ENCODE data around the gene PCDH9. TPM values are rescaled to one million over a fixed set of nuclear protein-coding genes. Genes with fewer than 3 reads are reported as not detected.

The PCDH9 gene
- total and polyA plus RNA-seq, 3 donors from 2014 or later = 2.3 to 4.6 (median 3.5) TPM

DNA sequence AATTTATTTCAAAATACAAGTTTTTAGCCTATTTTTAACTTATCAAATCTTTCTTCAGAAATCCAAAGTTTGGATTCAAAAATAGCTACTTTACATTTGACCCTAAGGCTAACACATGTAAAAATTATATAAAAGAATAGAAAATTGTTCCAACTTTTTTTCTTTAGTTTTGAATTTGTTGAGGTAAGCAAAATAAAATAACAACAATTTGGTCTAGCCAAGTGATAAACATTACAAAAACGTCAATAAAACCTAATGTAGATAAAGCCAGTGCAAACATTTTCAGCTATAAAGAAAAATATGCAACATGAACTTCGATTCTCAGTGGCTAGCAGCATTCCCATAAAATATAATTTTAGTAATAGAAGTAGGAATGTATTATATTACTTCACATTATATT, 400.3 kb downstream of the PCDH9 start:
- intact Hi-C loops (cut with DNase I; ENCODE audit: low total_unique reads) = no loop called here
- 61 to 72% methylated on average over 2 of the region's 2 CpGs for WGBS, 2 donors
- no peak for DNase-seq
- Histone ChIP-seq H3K36me3 (ENCODE audit: low read depth, missing control alignments) (no peaks in the 10 kb centered on the region), H3K27me3 (no peaks in the 10 kb centered on the region), H3K27ac (no peak overlapping the region), H3K9me3 (no peaks in the 10 kb centered on the region), H3K4me3 (no peak overlapping the region), H3K4me1 (no peaks in the 10 kb centered on the region)
- TF ChIP-seq, protein P1, sequence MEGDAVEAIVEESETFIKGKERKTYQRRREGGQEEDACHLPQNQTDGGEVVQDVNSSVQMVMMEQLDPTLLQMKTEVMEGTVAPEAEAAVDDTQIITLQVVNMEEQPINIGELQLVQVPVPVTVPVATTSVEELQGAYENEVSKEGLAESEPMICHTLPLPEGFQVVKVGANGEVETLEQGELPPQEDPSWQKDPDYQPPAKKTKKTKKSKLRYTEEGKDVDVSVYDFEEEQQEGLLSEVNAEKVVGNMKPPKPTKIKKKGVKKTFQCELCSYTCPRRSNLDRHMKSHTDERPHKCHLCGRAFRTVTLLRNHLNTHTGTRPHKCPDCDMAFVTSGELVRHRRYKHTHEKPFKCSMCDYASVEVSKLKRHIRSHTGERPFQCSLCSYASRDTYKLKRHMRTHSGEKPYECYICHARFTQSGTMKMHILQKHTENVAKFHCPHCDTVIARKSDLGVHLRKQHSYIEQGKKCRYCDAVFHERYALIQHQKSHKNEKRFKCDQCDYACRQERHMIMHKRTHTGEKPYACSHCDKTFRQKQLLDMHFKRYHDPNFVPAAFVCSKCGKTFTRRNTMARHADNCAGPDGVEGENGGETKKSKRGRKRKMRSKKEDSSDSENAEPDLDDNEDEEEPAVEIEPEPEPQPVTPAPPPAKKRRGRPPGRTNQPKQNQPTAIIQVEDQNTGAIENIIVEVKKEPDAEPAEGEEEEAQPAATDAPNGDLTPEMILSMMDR (IDR thresholded peaks at IDR 0.05) = no peak
- no peak for TF ChIP-seq POLR2A (IDR thresholded peaks at IDR 0.05)

DNA sequence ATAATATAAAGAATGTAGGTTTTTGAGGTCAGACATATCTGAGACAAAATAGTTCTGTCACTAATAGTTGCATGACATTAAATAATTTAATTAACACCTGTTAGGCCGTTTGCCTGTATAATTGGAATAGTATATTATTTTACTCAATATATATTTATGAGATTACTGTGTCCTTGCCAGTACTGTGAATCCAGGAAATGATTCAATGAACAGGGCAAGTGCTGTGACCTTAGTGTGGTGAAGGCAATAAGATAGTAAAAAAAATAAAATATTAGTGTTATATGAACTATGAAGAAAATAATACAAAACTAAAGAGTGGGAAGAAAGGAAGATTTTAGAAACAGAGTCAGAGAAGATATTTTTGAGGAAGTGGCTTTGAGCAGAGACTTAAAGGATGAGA, 403.7 kb downstream of the PCDH9 start:
- no peak for DNase-seq
- Histone ChIP-seq H3K27me3 (no peaks in the 10 kb centered on the region), H3K9me3 (no peaks in the 10 kb centered on the region), H3K4me3 (no peak overlapping the region), H3K4me1 (no peaks in the 10 kb centered on the region), H3K27ac (no peak overlapping the region), H3K36me3 (ENCODE audit: low read depth, missing control alignments) (no peaks in the 10 kb centered on the region)
- TF ChIP-seq, protein P1 (IDR thresholded peaks at IDR 0.05) = no peak
- 32 to 37% methylated on average over 1 of the region's 1 CpG for WGBS, 2 donors
- intact Hi-C loops (cut with DNase I; ENCODE audit: low total_unique reads) = no loop called here

DNA sequence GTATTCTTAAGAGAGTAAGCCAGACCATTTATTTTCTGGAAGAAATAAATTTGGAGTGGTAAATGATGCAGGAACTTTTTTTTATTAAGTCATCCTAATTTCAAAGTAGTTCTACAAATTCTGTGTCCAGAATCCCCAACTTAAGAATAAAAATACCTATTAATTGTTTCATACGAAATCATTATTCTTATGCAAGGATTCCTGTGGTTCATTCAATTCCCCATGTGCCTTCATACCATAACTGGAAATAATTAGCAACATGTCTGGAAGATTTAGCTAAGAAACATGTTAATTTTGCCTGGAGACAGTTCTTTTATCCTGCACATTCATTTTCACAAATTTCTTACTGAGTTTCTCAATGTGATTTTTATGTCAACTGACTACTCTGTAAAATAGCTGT, 408.6 kb downstream of the PCDH9 start:
- Histone ChIP-seq H3K36me3 (ENCODE audit: low read depth, missing control alignments) (no peaks in the 10 kb centered on the region), H3K4me3 (no peak overlapping the region), H3K9me3 (no peaks in the 10 kb centered on the region), H3K27ac (no peak overlapping the region), H3K27me3 (no peaks in the 10 kb centered on the region), H3K4me1 (no peaks in the 10 kb centered on the region)
- no peak for TF ChIP-seq POLR2A (IDR thresholded peaks at IDR 0.05)
- TF ChIP-seq, protein P1 (IDR thresholded peaks at IDR 0.05) = no peak
- no peak for DNase-seq
- WGBS, 2 donors = 65 to 83% methylated on average over 1 of the region's 1 CpG
- intact Hi-C loops (cut with DNase I; ENCODE audit: low total_unique reads) = no loop called here

DNA sequence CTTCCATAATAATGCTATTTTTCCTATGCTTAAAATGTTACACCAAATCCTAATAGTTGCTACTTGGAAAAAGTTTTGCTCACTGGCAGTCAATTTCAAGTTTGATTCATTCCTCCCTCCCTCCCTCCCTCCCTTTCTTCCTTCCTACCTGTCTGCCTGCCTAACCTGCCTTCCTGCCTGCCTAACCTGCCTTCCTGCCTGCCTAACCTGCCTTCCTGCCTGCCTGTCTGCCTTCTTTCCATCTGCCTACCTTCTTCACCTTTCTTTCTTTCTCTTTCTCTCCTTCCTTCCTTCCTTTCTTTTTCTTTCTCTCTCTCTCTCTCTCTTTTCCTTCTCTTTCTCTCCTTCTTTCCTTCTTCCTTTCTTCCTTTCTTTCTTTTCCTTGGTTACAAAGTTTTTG, 418.7 kb downstream of the PCDH9 start:
- no peak for DNase-seq
- Histone ChIP-seq H3K27ac (no peak overlapping the region), H3K27me3 (no peaks in the 10 kb centered on the region), H3K36me3 (ENCODE audit: low read depth, missing control alignments) (no peaks in the 10 kb centered on the region), H3K4me1 (no peaks in the 10 kb centered on the region), H3K9me3 (no peaks in the 10 kb centered on the region), H3K4me3 (no peak overlapping the region)
- intact Hi-C loops (cut with DNase I; ENCODE audit: low total_unique reads) = no loop called here
- no peak for TF ChIP-seq POLR2A (IDR thresholded peaks at IDR 0.05)
- TF ChIP-seq, protein P1 (IDR thresholded peaks at IDR 0.05) = no peak

DNA sequence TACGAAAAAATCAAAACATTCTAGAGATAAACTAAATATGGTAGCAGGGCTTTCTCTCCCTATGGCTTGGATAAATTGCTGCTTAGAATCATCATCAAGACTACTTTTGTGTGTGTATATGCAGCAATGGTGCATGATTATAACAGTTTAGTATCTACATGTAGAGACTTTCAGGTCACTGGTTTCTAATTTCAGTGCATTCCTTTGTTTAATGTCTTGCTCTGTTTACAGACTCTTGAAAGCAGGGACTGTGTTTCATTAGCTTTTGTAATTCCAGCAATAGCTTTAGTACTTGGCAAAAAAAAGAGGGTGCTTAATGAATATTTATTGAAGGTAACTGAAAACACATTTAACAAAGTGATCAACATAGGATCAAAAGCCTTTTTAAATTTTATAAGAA, 420.7 kb downstream of the PCDH9 start:
- Histone ChIP-seq H3K27ac (no peak overlapping the region), H3K36me3 (ENCODE audit: low read depth, missing control alignments) (no peaks in the 10 kb centered on the region), H3K9me3 (no peaks in the 10 kb centered on the region), H3K4me3 (no peak overlapping the region), H3K4me1 (no peaks in the 10 kb centered on the region), H3K27me3 (no peaks in the 10 kb centered on the region)
- 75 to 88% methylated on average over 1 of the region's 1 CpG for WGBS, 2 donors
- intact Hi-C loops (cut with DNase I; ENCODE audit: low total_unique reads) = no loop called here
- DNase-seq = no peak
- no peak for TF ChIP-seq POLR2A (IDR thresholded peaks at IDR 0.05)
- TF ChIP-seq, protein P1 (IDR thresholded peaks at IDR 0.05) = no peak
